ENCODE data around the gene CHCHD6.

CHCHD6 gene

DNA sequence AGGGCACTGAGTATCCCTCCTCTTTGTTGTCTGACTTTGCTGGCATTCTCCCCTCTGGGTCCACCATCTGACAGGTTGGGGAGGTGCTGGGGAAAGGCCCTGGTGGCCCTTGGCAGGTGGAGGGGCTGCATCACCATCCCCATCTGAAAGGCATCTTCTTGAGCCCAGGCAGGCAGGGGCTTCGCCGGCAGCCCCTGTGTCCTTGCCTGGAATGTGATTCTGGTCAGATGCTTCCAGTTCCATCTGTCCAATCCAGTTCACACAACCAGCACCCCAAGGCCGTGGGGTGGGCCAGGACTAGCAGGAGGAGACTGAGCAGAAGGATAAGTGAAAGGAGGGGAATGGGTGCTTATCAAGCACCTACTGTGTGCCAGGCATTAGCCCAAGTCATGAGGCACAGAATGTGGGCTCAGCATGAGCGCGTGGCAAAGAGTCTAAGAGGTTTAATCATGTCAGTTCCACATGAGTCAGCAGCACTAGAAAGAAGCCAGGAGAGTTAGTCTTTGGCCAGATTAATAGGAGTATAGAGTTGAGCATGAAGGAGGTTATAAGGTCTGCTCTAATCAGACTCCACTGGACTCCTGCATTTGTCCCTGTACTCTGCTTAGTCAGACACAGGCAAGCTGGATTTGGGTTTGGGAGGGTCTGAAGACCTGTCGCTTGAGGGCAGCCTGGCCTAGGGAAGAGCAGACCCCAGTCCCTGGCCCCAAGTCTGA lies 38.7 kb upstream of the CHCHD6 start:
- H4K20me1 ChIP-seq (ENCODE audit: insufficient read depth, low read length) = no peaks in the 10 kb centered on the region
- no peak for TF ChIP-seq CTCF (IDR thresholded peaks at IDR 0.05; ENCODE audit: low read depth, low read length)
- no peak for TF ChIP-seq EZH2phosphoT487 (IDR thresholded peaks at IDR 0.05; ENCODE audit: low read depth)

GRCh38 chr3:126665959-126666657 lies 37.9 kb upstream of the CHCHD6 start:
- peaks cover 9% of the 10 kb centered on the region for H3K4me1 ChIP-seq (ENCODE audit: low read length)
- H3K79me2 ChIP-seq (ENCODE audit: low read length) = no peaks in the 10 kb centered on the region
- no peak overlapping the region for H3K4me2 ChIP-seq (ENCODE audit: low read length)

More for the DNA sequence above, 38.7 kb upstream of the CHCHD6 start:
- Histone ChIP-seq H3K27ac (ENCODE audit: low read length) (no peak overlapping the region), H3K27me3 (ENCODE audit: low read depth, low read length) (peaks cover 19% of the 10 kb centered on the region), H3K36me3 (replicated peaks; ENCODE audit: low read depth, low read length) (no peaks in the 10 kb centered on the region), H3K9me3 (ENCODE audit: insufficient read depth, low read length) (no peaks in the 10 kb centered on the region), H3K4me3 (ENCODE audit: low read length) (no peak overlapping the region), H3K4me1 (ENCODE audit: low read length) (peaks cover 1% of the 10 kb centered on the region), H3K79me2 (ENCODE audit: low read length) (no peaks in the 10 kb centered on the region), H3K9ac (ENCODE audit: low read length) (no peak overlapping the region), H3K4me2 (ENCODE audit: low read length) (no peak overlapping the region), H2AFZ (ENCODE audit: low read depth, low read length) (no peak overlapping the region)

DNA sequence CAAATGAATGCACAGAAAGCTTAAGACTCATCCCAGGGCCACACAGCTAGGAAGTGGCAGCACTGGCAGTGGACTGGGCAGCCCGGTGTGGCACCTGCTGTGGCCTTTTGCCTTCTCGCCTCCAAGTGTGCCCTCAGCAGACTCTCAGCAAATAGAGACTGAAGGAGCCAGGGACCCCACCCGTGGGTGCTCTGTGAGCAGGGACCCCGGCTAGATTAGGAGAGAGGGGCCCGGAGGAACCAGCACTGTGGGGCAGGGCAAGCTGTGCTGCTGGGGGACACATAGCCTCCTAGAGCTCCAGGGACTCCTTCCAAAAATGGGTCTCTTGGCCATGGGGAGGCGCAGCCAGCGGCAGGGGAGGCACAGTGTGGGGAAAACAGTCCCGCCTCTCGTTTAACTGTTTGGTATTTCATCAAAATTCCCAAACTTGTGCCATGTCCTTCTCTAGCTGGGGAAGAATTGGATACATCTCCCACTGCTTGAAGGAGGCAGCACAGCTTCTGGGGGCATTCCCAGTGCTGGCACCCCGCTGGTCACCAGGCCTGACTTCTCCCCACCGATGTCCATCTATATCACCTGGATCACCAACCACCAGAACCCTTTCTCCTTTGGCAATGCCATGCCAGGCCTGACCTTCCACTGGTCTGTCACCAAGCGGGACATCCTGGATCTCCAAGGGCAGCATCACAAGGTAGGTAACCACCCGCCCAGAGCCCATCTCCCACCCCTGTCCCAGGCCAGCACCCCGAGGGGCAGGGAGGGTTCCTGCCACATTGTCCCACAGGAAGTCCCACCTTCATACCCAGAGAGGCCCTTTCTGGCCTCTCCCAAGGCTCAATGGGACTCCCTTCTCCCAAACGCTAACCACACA lies 37.1 kb upstream of the CHCHD6 start:
- H3K4me1 ChIP-seq (ENCODE audit: low read length) = peaks cover 17% of the 10 kb centered on the region
- no peaks in the 10 kb centered on the region for H3K9me3 ChIP-seq (ENCODE audit: insufficient read depth, low read length)
- H3K79me2 ChIP-seq (ENCODE audit: low read length) = no peaks in the 10 kb centered on the region
- no peaks in the 10 kb centered on the region for H3K36me3 ChIP-seq (replicated peaks; ENCODE audit: low read depth, low read length)
- H3K4me3 ChIP-seq (ENCODE audit: low read length) = no peak overlapping the region
- no peak overlapping the region for H2AFZ ChIP-seq (ENCODE audit: low read depth, low read length)
- peaks cover 5% of the 10 kb centered on the region for H3K27me3 ChIP-seq (ENCODE audit: low read depth, low read length)
- TF ChIP-seq CTCF (IDR thresholded peaks at IDR 0.05; ENCODE audit: low read depth, low read length) = no peak
- TF ChIP-seq EZH2phosphoT487 (IDR thresholded peaks at IDR 0.05; ENCODE audit: low read depth) = no peak
- H3K9ac ChIP-seq (ENCODE audit: low read length) = no peak overlapping the region
- H4K20me1 ChIP-seq (ENCODE audit: insufficient read depth, low read length) = no peaks in the 10 kb centered on the region
- no peak overlapping the region for H3K27ac ChIP-seq (ENCODE audit: low read length)
- no peak overlapping the region for H3K4me2 ChIP-seq (ENCODE audit: low read length)

More at GRCh38 chr3:126665959-126666657, 37.9 kb upstream of the CHCHD6 start:
- no peaks in the 10 kb centered on the region for H3K36me3 ChIP-seq (replicated peaks; ENCODE audit: low read depth, low read length)
- H4K20me1 ChIP-seq (ENCODE audit: insufficient read depth, low read length) = no peaks in the 10 kb centered on the region
- no peak overlapping the region for H3K27ac ChIP-seq (ENCODE audit: low read length)
- H3K9me3 ChIP-seq (ENCODE audit: insufficient read depth, low read length) = no peaks in the 10 kb centered on the region
- H2AFZ ChIP-seq (ENCODE audit: low read depth, low read length) = no peak overlapping the region
- peaks cover 12% of the 10 kb centered on the region for H3K27me3 ChIP-seq (ENCODE audit: low read depth, low read length)
- TF ChIP-seq CTCF (IDR thresholded peaks at IDR 0.05; ENCODE audit: low read depth, low read length) (no peak), EZH2phosphoT487 (IDR thresholded peaks at IDR 0.05; ENCODE audit: low read depth) (no peak)
- no peak overlapping the region for H3K4me3 ChIP-seq (ENCODE audit: low read length)
- no peak overlapping the region for H3K9ac ChIP-seq (ENCODE audit: low read length)
